ENCODE measurements around the gene GRB2.
A peak's percentile ranks its signal among the peaks of the same experiment; 100 is the strongest.
"Not testable (repeated sequence)": the region's sequence is repeated elsewhere in the genome, so short reads cannot be mapped to it uniquely, and the experiment has no call there.

GRB2 gene

GRCh38 chr17:75315541-75316243 lies 89.8 kb downstream of the GRB2 start:
- no peak for DNase-seq

- DNase-seq: no peak
Measured at GRCh38 chr17:75313941-75314551, 91.4 kb downstream of the GRB2 start.

- DNase-seq: no peak
Measured at GRCh38 chr17:75308732-75309629, 96.5 kb downstream of the GRB2 start.

GRCh38 chr17:75307957-75308731 lies 97.3 kb downstream of the GRB2 start:
- DNase-seq: no peak

GRCh38 chr17:75301502-75302206 lies 103.8 kb downstream of the GRB2 start:
- DNase-seq: no peak

GRCh38 chr17:75301049-75301448 lies 104.4 kb downstream of the GRB2 start:
- no peak for DNase-seq

- DNase-seq: no peak
Measured at GRCh38 chr17:75300280-75300679, 105.2 kb downstream of the GRB2 start.

GRCh38 chr17:75295201-75296158 lies 110.0 kb downstream of the GRB2 start:
- DNase-seq: no peak

GRCh38 chr17:75292810-75293448 lies 112.5 kb downstream of the GRB2 start:
- DNase-seq: not testable (repeated sequence)

- DNase-seq: no peak
Measured at GRCh38 chr17:75289832-75290337, 115.6 kb downstream of the GRB2 start.

GRCh38 chr17:75289115-75289831 lies 116.2 kb downstream of the GRB2 start, which contains the start of gene SLC25A19:
Gene SLC25A19 (minus strand): TSS chr17:75289433. CDS start chr17:75286764, 2,669 bp downstream.
- peak; percentile 96 for DNase-seq

- DNase-seq: no peak
Measured at GRCh38 chr17:75288770-75289114, 116.7 kb downstream of the GRB2 start.

- no peak for DNase-seq
Measured at GRCh38 chr17:75288359-75288758, 117.1 kb downstream of the GRB2 start.

- DNase-seq: no peak
Measured at GRCh38 chr17:75287221-75287620, 118.3 kb downstream of the GRB2 start.

GRCh38 chr17:75285123-75285522 lies 120.4 kb downstream of the GRB2 start:
- no peak for DNase-seq

GRCh38 chr17:75280189-75280588 lies 125.3 kb downstream of the GRB2 start:
- DNase-seq: not testable (repeated sequence)

GRCh38 chr17:75277664-75278071 lies 127.8 kb downstream of the GRB2 start:
- no peak for DNase-seq

GRCh38 chr17:75273977-75274708 lies 131.3 kb downstream of the GRB2 start:
- DNase-seq: no peak

- no peak for DNase-seq
Measured at GRCh38 chr17:75272848-75273184, 132.7 kb downstream of the GRB2 start.
